Right atrium auricular region (tissue), 2 donors: ENCODE data around the gene PRKCZ. TPM values are rescaled to one million over a fixed set of nuclear protein-coding genes. Genes with fewer than 3 reads are reported as not detected.

ENCODE experiments used
- DNase-seq: peaks from one replicate; pipeline ENCODE4 v3.0.0-alpha.2; 2019; ENCODE audit warnings: low spot score
- H3K27ac ChIP-seq, 2 donors: fragments of 200-600 bp; sonication (generic); 1 replicate in 1 of 2; 2 replicates in 1 of 2; pipeline ENCODE4 v1.5.1; 2016 to 2019
- H3K27me3 ChIP-seq, 2 donors: fragments of 200-600 bp; sonication (generic); one replicate each; pipeline versions ENCODE4 v1.5.1 to v1.6.0; 2017 to 2019
- H3K36me3 ChIP-seq: fragments of 200-600 bp; sonication (generic); one replicate; pipeline ENCODE4 v1.5.1; 2016
- H3K4me1 ChIP-seq, 2 donors: fragments of 200-600 bp; sonication (generic); one replicate each; pipeline versions ENCODE4 v1.5.1 to v1.6.0; 2017 to 2019
- H3K4me3 ChIP-seq, 2 donors: fragments of 200-600 bp; sonication (generic); 1 replicate in 1 of 2; 2 replicates in 1 of 2; pipeline ENCODE4 v1.5.1; 2017 to 2019; ENCODE audit warnings: mild to moderate bottlenecking in 1 of 2, moderate library complexity in 1 of 2
- H3K9me3 ChIP-seq, 2 donors: fragments of 200-600 bp; sonication (generic); one replicate each; pipeline ENCODE4 v1.5.1; 2019
- CTCF ChIP-seq, 2 donors: fragments of 200-600 bp; sonication (generic); IDR thresholded peaks; one replicate each; pipeline ENCODE4 v1.5.1; 2019; ENCODE audit warnings: antibody characterized with exemption in 2 of 2
- total RNA-seq, 2 donors: library from RNA; depleted of rRNA; stranded (reverse); fragments of >200 nt; gene quantifications; one replicate each; pipeline ENCODE4 v1.1.0, GENCODE V29; 2016

The PRKCZ gene
- total RNA-seq, 2 donors from 2014 or later, result 15.3 to 16.4 TPM

DNA sequence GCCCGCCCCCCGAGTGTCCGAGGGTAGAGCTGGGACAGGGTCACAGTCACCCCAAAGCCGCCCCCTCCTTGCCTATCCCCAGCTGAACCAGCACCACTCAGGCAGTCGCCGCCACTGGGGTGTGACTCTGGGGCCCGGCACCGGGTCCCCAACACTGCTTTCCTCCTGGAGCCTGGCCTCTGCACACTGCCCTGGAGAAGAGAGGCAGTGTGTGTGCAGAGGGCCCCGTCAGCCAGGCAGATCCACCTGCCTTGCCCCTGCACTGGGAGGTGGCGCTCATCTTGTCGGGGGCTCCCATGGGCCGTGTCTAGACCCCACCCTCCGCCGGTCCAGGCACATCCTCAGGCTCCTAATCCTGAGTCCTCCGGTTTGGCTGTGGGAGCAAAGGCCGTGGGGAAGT is 128.7 kb downstream of the PRKCZ start:
- no peaks in the 10 kb centered on the region for H3K4me1 ChIP-seq
- no peaks in the 10 kb centered on the region for H3K27me3 ChIP-seq
- no peak overlapping the region for H3K4me3 ChIP-seq
- DNase-seq, result no peak
- H3K27ac ChIP-seq, result no peak overlapping the region
- H3K36me3 ChIP-seq, result no peaks in the 10 kb centered on the region
- no peak for TF ChIP-seq CTCF (IDR thresholded peaks at IDR 0.05)
- no peaks in the 10 kb centered on the region for H3K9me3 ChIP-seq

DNA sequence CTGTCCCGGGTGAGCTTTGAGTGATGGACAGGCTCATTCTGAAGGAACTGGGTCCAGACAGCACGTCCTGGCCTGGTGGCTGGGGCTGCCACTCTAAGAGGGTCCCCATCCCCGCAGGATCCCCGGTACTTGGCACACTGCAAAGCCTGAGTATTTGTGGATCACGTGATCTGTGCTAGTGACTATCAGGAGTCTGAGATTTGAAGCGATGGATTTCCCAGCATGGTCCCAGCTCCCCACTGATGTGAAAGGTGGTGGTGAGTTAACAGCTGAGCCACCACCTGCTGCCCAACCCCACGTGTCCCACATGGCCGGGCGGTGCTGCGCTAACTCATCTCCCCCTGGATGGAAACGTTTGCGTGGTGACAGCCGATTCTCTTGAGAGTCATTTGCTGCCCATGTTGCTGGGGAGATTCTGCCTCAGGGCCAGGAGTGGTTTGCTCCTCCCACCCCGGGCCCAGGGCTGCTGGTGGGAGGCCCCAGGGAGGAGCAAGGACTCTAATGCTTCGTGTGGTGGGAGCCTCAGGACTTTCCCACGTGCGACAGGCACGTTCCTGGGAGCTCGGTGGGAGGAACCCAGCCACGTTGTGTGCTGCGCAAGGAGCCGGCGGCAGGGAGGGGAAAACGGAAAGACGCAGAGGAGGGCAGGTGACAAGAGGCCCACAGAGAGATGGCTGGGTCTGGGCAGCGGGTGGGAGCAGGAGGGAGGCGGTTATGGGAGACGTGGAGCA is 129.2 kb downstream of the PRKCZ start:
- TF ChIP-seq CTCF (IDR thresholded peaks at IDR 0.05), result no peak
- no peaks in the 10 kb centered on the region for H3K4me1 ChIP-seq
- DNase-seq, result no peak
- no peak overlapping the region for H3K27ac ChIP-seq
- no peaks in the 10 kb centered on the region for H3K27me3 ChIP-seq
- no peaks in the 10 kb centered on the region for H3K36me3 ChIP-seq
- no peaks in the 10 kb centered on the region for H3K9me3 ChIP-seq
- no peak overlapping the region for H3K4me3 ChIP-seq

DNA sequence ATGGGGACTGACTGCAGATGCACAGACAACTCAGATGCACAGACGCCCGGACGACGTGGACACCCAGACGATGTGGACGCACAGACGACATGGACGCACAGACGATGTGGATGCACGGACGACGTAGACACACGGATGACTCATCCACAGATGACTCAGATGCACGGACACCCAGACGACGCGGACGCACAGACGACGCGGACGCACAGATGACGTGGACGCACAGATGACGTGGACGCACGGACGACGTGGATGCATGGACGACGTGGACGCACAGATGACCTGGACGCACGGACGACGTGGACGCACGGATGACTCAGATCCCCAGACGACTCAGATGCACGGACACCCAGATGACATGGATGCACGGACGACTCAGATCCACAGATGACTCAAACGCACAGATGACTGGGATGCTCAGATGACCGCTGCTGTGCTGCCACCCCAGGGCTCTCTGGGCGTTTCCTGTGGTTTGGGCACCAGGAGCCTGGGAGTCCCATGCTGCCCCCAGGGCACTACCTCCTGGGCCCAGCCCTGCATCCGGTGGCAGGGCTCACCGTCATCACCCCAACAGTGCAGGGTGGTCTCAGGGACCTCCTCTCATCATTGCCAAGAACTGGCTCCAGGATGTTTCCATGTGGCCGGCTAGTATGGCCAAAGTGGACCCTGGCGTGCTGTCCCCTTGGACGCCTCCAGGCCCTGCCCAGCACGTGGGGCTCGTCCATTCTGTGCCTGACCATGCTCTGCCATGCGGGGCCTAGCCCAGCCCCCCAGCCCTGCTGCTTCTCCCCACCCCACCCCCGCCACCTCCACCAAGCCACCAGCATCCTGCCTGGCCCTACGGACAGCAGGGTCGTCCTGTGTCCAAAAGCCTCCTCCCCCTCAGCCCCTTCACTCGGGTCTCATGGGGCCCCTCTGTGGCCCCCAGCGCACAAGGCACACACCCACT is 130.4 kb downstream of the PRKCZ start:
- Histone ChIP-seq H3K27ac (no peak overlapping the region), H3K4me1 (no peaks in the 10 kb centered on the region), H3K27me3 (no peaks in the 10 kb centered on the region), H3K4me3 (no peak overlapping the region), H3K9me3 (no peaks in the 10 kb centered on the region), H3K36me3 (no peaks in the 10 kb centered on the region)
- no peak for TF ChIP-seq CTCF (IDR thresholded peaks at IDR 0.05)
- DNase-seq, result no peak

DNA sequence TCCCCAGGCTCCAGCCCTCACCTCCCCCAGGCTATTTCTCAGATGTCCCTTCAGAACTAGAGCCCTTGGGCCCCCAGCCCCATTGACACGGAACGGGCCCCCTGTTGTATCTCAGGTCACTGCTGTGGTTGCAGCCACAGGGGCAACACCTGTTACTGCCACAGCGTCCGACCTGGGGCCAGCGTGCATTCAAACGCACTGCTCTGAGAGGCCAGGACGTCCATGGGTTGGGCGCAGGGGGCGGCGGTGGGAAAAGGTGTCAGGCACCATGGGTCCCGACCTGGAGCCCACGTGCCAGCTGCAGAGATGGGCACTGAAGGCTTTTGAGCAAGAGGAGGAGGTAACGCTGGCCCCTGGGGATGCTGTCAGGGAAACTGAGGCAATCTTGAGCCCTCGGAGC is 131.1 kb downstream of the PRKCZ start:
- TF ChIP-seq CTCF (IDR thresholded peaks at IDR 0.05), result no peak
- DNase-seq, result no peak
- no peak overlapping the region for H3K4me3 ChIP-seq
- H3K27ac ChIP-seq, result no peak overlapping the region
- H3K9me3 ChIP-seq, result no peaks in the 10 kb centered on the region
- H3K36me3 ChIP-seq, result no peaks in the 10 kb centered on the region
- no peaks in the 10 kb centered on the region for H3K4me1 ChIP-seq
- no peaks in the 10 kb centered on the region for H3K27me3 ChIP-seq

- TF ChIP-seq CTCF (IDR thresholded peaks at IDR 0.05), result no peak
- Histone ChIP-seq H3K27me3 (no peaks in the 10 kb centered on the region), H3K9me3 (no peaks in the 10 kb centered on the region), H3K27ac (no peak overlapping the region), H3K36me3 (no peaks in the 10 kb centered on the region), H3K4me1 (no peaks in the 10 kb centered on the region), H3K4me3 (no peak overlapping the region)
- no peak for DNase-seq
These were observed 131.5 kb downstream of the PRKCZ start for GRCh38 chr1:2181752-2182151.
